ENCODE data around the gene PARP11.

PARP11 gene

GRCh38 chr12:3815094-3815766 lies 58.0 kb downstream of the PARP11 start:
- no peak for DNase-seq

GRCh38 chr12:3810540-3810939 lies 62.7 kb downstream of the PARP11 start:
- no peak for DNase-seq

- DNase-seq = no peak
Observed at GRCh38 chr12:3810016-3810370, 63.2 kb downstream of the PARP11 start.

GRCh38 chr12:3809357-3810015 lies 63.7 kb downstream of the PARP11 start:
- DNase-seq = no peak

- DNase-seq = no peak
Observed at GRCh38 chr12:3805077-3805476, 68.1 kb downstream of the PARP11 start.

GRCh38 chr12:3803865-3804472 lies 69.2 kb downstream of the PARP11 start:
- DNase-seq = peak; percentile 61

GRCh38 chr12:3802721-3803120 lies 70.5 kb downstream of the PARP11 start:
- no peak for DNase-seq

- DNase-seq = no peak
Observed at GRCh38 chr12:3797531-3798048, 75.6 kb downstream of the PARP11 start.

- DNase-seq = no peak
Observed at GRCh38 chr12:3795492-3796133, 77.6 kb downstream of the PARP11 start.

- DNase-seq = no peak
Observed at GRCh38 chr12:3795066-3795465, 78.1 kb downstream of the PARP11 start.

GRCh38 chr12:3792623-3793288 lies 80.4 kb downstream of the PARP11 start:
- DNase-seq = no peak

GRCh38 chr12:3791256-3791874 lies 81.8 kb downstream of the PARP11 start:
- DNase-seq = no peak

GRCh38 chr12:3790642-3791041 lies 82.6 kb downstream of the PARP11 start:
- DNase-seq = no peak

- no peak for DNase-seq
Observed at GRCh38 chr12:3789838-3790237, 83.4 kb downstream of the PARP11 start.

- DNase-seq = peak; percentile 34
Observed at GRCh38 chr12:3777206-3777809, 95.9 kb downstream of the PARP11 start.

- DNase-seq = no peak
Observed at GRCh38 chr12:3775385-3776035, 97.7 kb downstream of the PARP11 start.

- peak; percentile 25 for DNase-seq
Observed at GRCh38 chr12:3772380-3772779, 100.8 kb downstream of the PARP11 start.

GRCh38 chr12:3771853-3772252 lies 101.3 kb downstream of the PARP11 start:
- no peak for DNase-seq

- DNase-seq = peak; percentile 78
Observed at GRCh38 chr12:3770891-3771290, 102.3 kb downstream of the PARP11 start.

GRCh38 chr12:3768911-3769447 lies 104.2 kb downstream of the PARP11 start:
- DNase-seq = no peak

GRCh38 chr12:3761116-3761735 lies 112.0 kb downstream of the PARP11 start:
- peak; percentile 28 for DNase-seq
